GM19438 (cell line): ENCODE measurements around the gene CMTM2.
"Not testable (repeated sequence)": the region's sequence is repeated elsewhere in the genome, so short reads cannot be mapped to it uniquely, and the experiment has no call there.

Experiments
- ATAC-seq: cut with Tn5 transposase; IDR thresholded peaks from one replicate; pipeline ENCODE4 v1.9.1; 2021; ENCODE audit warnings: low read depth; ENCODE audit not compliant: unreplicated experiment

The CMTM2 gene

GRCh38 chr16:66552286-66553177, 26.7 kb upstream of the CMTM2 start, which contains the start of gene CKLF:
TSS of gene CKLF (plus strand) at chr16:66552576. CDS start at chr16:66552716, 140 bp downstream.
- peak; percentile 54 for ATAC-seq

- ATAC-seq: no peak
Observed at GRCh38 chr16:66553223-66553622, 26.0 kb upstream of the CMTM2 start.

- no peak for ATAC-seq
Observed at GRCh38 chr16:66554021-66554420, 25.2 kb upstream of the CMTM2 start.

GRCh38 chr16:66554495-66554894, 24.8 kb upstream of the CMTM2 start:
- ATAC-seq: no peak

GRCh38 chr16:66560107-66560506, 19.2 kb upstream of the CMTM2 start:
- no peak for ATAC-seq

GRCh38 chr16:66561381-66562080, 17.7 kb upstream of the CMTM2 start:
- ATAC-seq: no peak

GRCh38 chr16:66562409-66562808, 16.9 kb upstream of the CMTM2 start:
- no peak for ATAC-seq

- no peak for ATAC-seq
Observed at GRCh38 chr16:66562986-66563385, 16.3 kb upstream of the CMTM2 start.

- ATAC-seq: no peak
Observed at GRCh38 chr16:66563574-66564334, 15.5 kb upstream of the CMTM2 start.

GRCh38 chr16:66566051-66566901, 13.0 kb upstream of the CMTM2 start, which contains the start of gene CMTM1:
TSS of gene CMTM1 (plus strand) at chr16:66566439. CDS start at chr16:66566514, 75 bp downstream.
- ATAC-seq: no peak

- not testable (repeated sequence) for ATAC-seq
Observed at GRCh38 chr16:66567270-66567669, 12.0 kb upstream of the CMTM2 start.

- no peak for ATAC-seq
Observed at GRCh38 chr16:66568355-66568754, 10.9 kb upstream of the CMTM2 start.

- no peak for ATAC-seq
Observed at GRCh38 chr16:66569131-66569530, 10.1 kb upstream of the CMTM2 start.

GRCh38 chr16:66569827-66570405, 9.3 kb upstream of the CMTM2 start:
- no peak for ATAC-seq

- no peak for ATAC-seq
Observed at GRCh38 chr16:66572356-66572755, 6.9 kb upstream of the CMTM2 start.

GRCh38 chr16:66574081-66574480, 5.2 kb upstream of the CMTM2 start:
- no peak for ATAC-seq

- ATAC-seq: no peak
Observed at GRCh38 chr16:66574531-66574930, 4.7 kb upstream of the CMTM2 start.

- no peak for ATAC-seq
Observed at GRCh38 chr16:66575060-66575459, 4.2 kb upstream of the CMTM2 start.

GRCh38 chr16:66576296-66576695, 3.0 kb upstream of the CMTM2 start:
- ATAC-seq: no peak
